ENCODE data around the gene FGD6.

The FGD6 gene

DNA sequence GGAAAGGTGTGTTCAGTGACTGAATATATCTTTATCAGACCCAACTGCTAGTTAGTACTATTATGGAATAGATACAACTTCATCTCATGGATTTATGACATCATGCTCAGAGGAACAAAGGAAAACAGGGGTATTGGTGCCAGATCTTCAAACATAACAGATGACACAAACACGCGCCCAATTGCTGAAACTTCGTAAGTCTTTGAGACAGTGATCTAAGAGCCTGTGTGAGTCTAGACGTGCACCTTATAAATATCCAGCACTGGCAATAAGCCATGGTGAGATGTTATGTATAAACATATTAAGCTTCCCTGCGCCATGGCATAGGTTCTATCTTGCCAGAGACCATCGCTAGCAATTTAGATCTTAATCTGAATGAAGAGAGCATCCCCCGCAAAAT lies 101.6 kb downstream of the FGD6 start:
- Histone ChIP-seq H3K27ac (ENCODE audit: low read depth, low read length) (no peak overlapping the region), H3K9me3 (ENCODE audit: insufficient read depth, low read length) (no peaks in the 10 kb centered on the region), H3F3A (ENCODE audit: insufficient read depth) (no peaks in the 10 kb centered on the region), H3K36me3 (ENCODE audit: low read length) (no peaks in the 10 kb centered on the region), H3K4me2 (ENCODE audit: low read depth, low read length, poor library complexity, severe bottlenecking) (no peak overlapping the region), H3K4me3 (ENCODE audit: insufficient read depth, low read length, poor library complexity, severe bottlenecking) (no peak overlapping the region), H4K20me1 (ENCODE audit: low read depth, low read length) (no peaks in the 10 kb centered on the region), H3K9me2 (replicated peaks; ENCODE audit: insufficient read depth, low read length) (no peaks in the 10 kb centered on the region), H3K79me2 (ENCODE audit: insufficient read depth, low read length) (no peaks in the 10 kb centered on the region), H2AFZ (ENCODE audit: low read depth, low read length, severe bottlenecking) (no peak overlapping the region), H3K27me3 (ENCODE audit: low read length) (no peaks in the 10 kb centered on the region), H3K9ac (ENCODE audit: low read length) (no peak overlapping the region)
- TF ChIP-seq EZH2phosphoT487 (conservative IDR thresholded peaks at IDR 0.05; ENCODE audit: low read length), result no peak
- TF ChIP-seq, protein P1, sequence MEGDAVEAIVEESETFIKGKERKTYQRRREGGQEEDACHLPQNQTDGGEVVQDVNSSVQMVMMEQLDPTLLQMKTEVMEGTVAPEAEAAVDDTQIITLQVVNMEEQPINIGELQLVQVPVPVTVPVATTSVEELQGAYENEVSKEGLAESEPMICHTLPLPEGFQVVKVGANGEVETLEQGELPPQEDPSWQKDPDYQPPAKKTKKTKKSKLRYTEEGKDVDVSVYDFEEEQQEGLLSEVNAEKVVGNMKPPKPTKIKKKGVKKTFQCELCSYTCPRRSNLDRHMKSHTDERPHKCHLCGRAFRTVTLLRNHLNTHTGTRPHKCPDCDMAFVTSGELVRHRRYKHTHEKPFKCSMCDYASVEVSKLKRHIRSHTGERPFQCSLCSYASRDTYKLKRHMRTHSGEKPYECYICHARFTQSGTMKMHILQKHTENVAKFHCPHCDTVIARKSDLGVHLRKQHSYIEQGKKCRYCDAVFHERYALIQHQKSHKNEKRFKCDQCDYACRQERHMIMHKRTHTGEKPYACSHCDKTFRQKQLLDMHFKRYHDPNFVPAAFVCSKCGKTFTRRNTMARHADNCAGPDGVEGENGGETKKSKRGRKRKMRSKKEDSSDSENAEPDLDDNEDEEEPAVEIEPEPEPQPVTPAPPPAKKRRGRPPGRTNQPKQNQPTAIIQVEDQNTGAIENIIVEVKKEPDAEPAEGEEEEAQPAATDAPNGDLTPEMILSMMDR (IDR thresholded peaks at IDR 0.05; ENCODE audit: insufficient read depth, low read length, poor library complexity, severe bottlenecking), result no peak

DNA sequence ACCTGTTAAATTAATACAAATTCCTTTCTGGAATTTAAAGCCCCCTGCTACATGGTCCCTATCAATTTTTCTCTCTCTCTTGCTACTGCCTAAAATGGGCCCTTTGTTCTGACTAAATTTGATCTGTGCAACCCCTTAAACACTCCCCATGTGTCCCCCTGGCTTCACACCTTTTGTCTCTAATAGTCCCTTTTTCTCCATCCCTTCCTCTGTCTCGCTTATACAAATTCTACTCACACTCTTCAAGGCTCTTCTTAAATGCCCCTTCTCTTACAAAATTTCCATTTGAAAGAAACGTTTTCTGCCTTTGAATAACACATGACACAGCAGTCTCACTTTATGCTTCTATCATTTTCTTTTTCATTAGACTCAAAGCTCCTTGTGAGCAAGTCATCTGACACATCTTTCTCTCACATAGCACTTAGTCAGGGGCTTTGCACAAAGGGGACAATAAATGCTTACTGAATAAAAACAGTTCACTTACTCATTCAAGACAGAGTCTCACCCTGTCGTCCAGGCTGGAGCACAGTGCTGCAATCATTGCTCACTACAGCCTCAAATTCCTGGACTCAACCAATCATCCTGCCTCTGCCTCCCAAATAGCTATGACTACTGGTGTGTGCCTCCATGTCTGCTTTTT lies 102.4 kb downstream of the FGD6 start:
- no peaks in the 10 kb centered on the region for H3K9me2 ChIP-seq (replicated peaks; ENCODE audit: insufficient read depth, low read length)
- H3F3A ChIP-seq (ENCODE audit: insufficient read depth), result no peaks in the 10 kb centered on the region
- H3K27ac ChIP-seq (ENCODE audit: low read depth, low read length), result no peak overlapping the region
- H3K27me3 ChIP-seq (ENCODE audit: low read length), result no peaks in the 10 kb centered on the region
- H3K4me2 ChIP-seq (ENCODE audit: low read depth, low read length, poor library complexity, severe bottlenecking), result no peak overlapping the region
- H3K79me2 ChIP-seq (ENCODE audit: insufficient read depth, low read length), result no peaks in the 10 kb centered on the region
- H3K4me3 ChIP-seq (ENCODE audit: insufficient read depth, low read length, poor library complexity, severe bottlenecking), result no peak overlapping the region
- TF ChIP-seq EZH2phosphoT487 (conservative IDR thresholded peaks at IDR 0.05; ENCODE audit: low read length), result no peak
- TF ChIP-seq, protein P1 (IDR thresholded peaks at IDR 0.05; ENCODE audit: insufficient read depth, low read length, poor library complexity, severe bottlenecking), result no peak
- no peaks in the 10 kb centered on the region for H3K36me3 ChIP-seq (ENCODE audit: low read length)
- no peaks in the 10 kb centered on the region for H3K9me3 ChIP-seq (ENCODE audit: insufficient read depth, low read length)
- no peak overlapping the region for H2AFZ ChIP-seq (ENCODE audit: low read depth, low read length, severe bottlenecking)
- no peak overlapping the region for H3K9ac ChIP-seq (ENCODE audit: low read length)
- H4K20me1 ChIP-seq (ENCODE audit: low read depth, low read length), result no peaks in the 10 kb centered on the region

DNA sequence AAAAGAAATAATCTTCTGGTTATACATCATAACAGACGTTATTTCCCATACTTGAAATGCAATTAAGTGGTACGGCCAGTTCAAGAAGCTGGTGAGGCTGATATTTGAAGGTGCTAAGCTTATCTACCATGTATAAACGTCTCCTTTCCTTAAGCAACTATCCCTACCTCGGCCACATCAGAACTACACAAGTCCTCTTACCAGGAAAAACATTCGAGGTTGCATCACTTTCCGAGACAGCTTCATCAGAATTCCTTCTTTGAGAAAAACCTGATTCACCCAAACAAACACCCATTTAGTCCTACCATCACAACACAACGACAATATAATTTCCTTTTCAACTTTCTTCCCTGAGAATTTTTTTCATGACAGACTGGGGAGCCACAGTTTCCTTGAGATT lies 109.9 kb downstream of the FGD6 start:
- H3K4me2 ChIP-seq (ENCODE audit: low read depth, low read length, poor library complexity, severe bottlenecking), result no peak overlapping the region
- H3F3A ChIP-seq (ENCODE audit: insufficient read depth), result no peaks in the 10 kb centered on the region
- no peaks in the 10 kb centered on the region for H3K36me3 ChIP-seq (ENCODE audit: low read length)
- H3K9me3 ChIP-seq (ENCODE audit: insufficient read depth, low read length), result no peaks in the 10 kb centered on the region
- no peak overlapping the region for H3K4me3 ChIP-seq (ENCODE audit: insufficient read depth, low read length, poor library complexity, severe bottlenecking)
- H3K9ac ChIP-seq (ENCODE audit: low read length), result no peak overlapping the region
- no peaks in the 10 kb centered on the region for H4K20me1 ChIP-seq (ENCODE audit: low read depth, low read length)
- no peaks in the 10 kb centered on the region for H3K9me2 ChIP-seq (replicated peaks; ENCODE audit: insufficient read depth, low read length)
- H3K27me3 ChIP-seq (ENCODE audit: low read length), result no peaks in the 10 kb centered on the region
- no peak overlapping the region for H3K27ac ChIP-seq (ENCODE audit: low read depth, low read length)
- no peaks in the 10 kb centered on the region for H3K79me2 ChIP-seq (ENCODE audit: insufficient read depth, low read length)
- no peak overlapping the region for H2AFZ ChIP-seq (ENCODE audit: low read depth, low read length, severe bottlenecking)
- TF ChIP-seq, protein P1 (IDR thresholded peaks at IDR 0.05; ENCODE audit: insufficient read depth, low read length, poor library complexity, severe bottlenecking), result no peak
- TF ChIP-seq EZH2phosphoT487 (conservative IDR thresholded peaks at IDR 0.05; ENCODE audit: low read length), result no peak

All from SU-DHL-6 (cell line).